IMR-90 (cell line): Measurements from ENCODE around the gene GLMP. TPM values are rescaled to one million over a fixed set of nuclear protein-coding genes. Genes with fewer than 3 reads are reported as not detected.

ENCODE experiments used
- ATAC-seq: fragments of 200-7000 bp; cut with Tn5 transposase; 2 replicates; pipeline ENCODE4 v1.9.1; 2020; ENCODE audit warnings: low read depth, mild to moderate bottlenecking, moderate library complexity
- BruUV-seq: library from RNA; stranded (reverse); fragments of 400-500 nt; replicated peaks from 2 replicates; lab custom pipeline; 2021; lab: Mats Ljungman, UMichigan
- CTCF ChIA-PET: fragments of 300-600 bp; formaldehyde crosslinking; extraction: SDS; loops from one replicate; lab custom pipeline; 2021; ENCODE audit warnings: antibody characterized with exemption; lab: Yijun Ruan, JAX
- POLR2A ChIA-PET: fragments of 300-600 bp; sonication (Branson Sonifier 250); formaldehyde crosslinking; loops from one replicate; lab custom pipeline; 2022; ENCODE audit warnings: antibody characterized with exemption; ENCODE audit not compliant: unreplicated experiment; lab: Charles Lee
- DNase-seq: peaks from one replicate; pipeline ENCODE4 v3.0.0; 2013
- H2AFZ ChIP-seq: replicated peaks from 2 replicates; pipeline ENCODE3; 2013; ENCODE audit warnings: low read length, mild to moderate bottlenecking; ENCODE audit not compliant: poor library complexity
- H2AK5ac ChIP-seq: 2 replicates; pipeline ENCODE4 v1.6.1; 2013; ENCODE audit warnings: low read depth, low read length, inconsistent platforms
- H2AK9ac ChIP-seq: replicated peaks from 2 replicates; pipeline ENCODE3; 2013; ENCODE audit warnings: mild to moderate bottlenecking, low read depth, low read length, moderate library complexity; ENCODE audit not compliant: poor library complexity
- H2BK120ac ChIP-seq: 2 replicates; pipeline ENCODE4 v1.6.1; 2013; ENCODE audit warnings: low read depth, low read length, inconsistent platforms
- H2BK15ac ChIP-seq: 3 replicates; pipeline ENCODE4 v1.6.1; 2013; ENCODE audit warnings: low read depth, low read length, inconsistent platforms
- H2BK20ac ChIP-seq: 2 replicates; pipeline ENCODE4 v1.6.1; 2013; ENCODE audit warnings: low read depth, mild to moderate bottlenecking, inconsistent platforms, low read length, moderate library complexity
- H2BK5ac ChIP-seq: 2 replicates; pipeline ENCODE4 v1.6.1; 2013; ENCODE audit warnings: mild to moderate bottlenecking, low read depth, low read length, inconsistent platforms; ENCODE audit not compliant: poor library complexity, severe bottlenecking
- H3K14ac ChIP-seq: replicated peaks from 2 replicates; pipeline ENCODE4 v1.6.1; 2013; ENCODE audit warnings: low read depth, low read length, inconsistent platforms
- H3K18ac ChIP-seq: 2 replicates; pipeline ENCODE4 v1.6.1; 2013; ENCODE audit warnings: low read depth, low read length, control low read depth
- H3K23ac ChIP-seq: 2 replicates; pipeline ENCODE4 v1.6.1; 2013; ENCODE audit warnings: low read depth, low read length, inconsistent platforms
- H3K27ac ChIP-seq: 2 replicates; pipeline ENCODE4 v1.5.1; 2013; ENCODE audit warnings: mild to moderate bottlenecking, control low read depth, low read length; ENCODE audit not compliant: insufficient read depth
- H3K27me3 ChIP-seq: 2 replicates; pipeline ENCODE4 v1.6.1; 2013; ENCODE audit warnings: low read length; ENCODE audit not compliant: control insufficient read depth, insufficient read depth
- H3K36me3 ChIP-seq: 2 replicates; pipeline ENCODE4 v1.6.1; 2013; ENCODE audit warnings: low read length, mixed read lengths; ENCODE audit not compliant: control insufficient read depth, insufficient read depth
- H3K4ac ChIP-seq: 2 replicates; pipeline ENCODE4 v1.6.1; 2013; ENCODE audit warnings: low read depth, low read length, inconsistent platforms
- H3K4me1 ChIP-seq: 2 replicates; pipeline ENCODE4 v1.6.1; 2013; ENCODE audit warnings: low read length, mixed read lengths; ENCODE audit not compliant: control insufficient read depth, insufficient read depth
- H3K4me2 ChIP-seq: 2 replicates; pipeline ENCODE4 v1.6.1; 2013; ENCODE audit warnings: low read depth, mild to moderate bottlenecking, control low read depth, low read length, moderate library complexity
- H3K4me3 ChIP-seq: 2 replicates; pipeline ENCODE4 v1.5.1; 2013; ENCODE audit warnings: low read depth, mild to moderate bottlenecking, control low read depth, low read length, moderate library complexity; ENCODE audit not compliant: insufficient read depth
- H3K56ac ChIP-seq: 2 replicates; pipeline ENCODE4 v1.6.1; 2013; ENCODE audit warnings: low read length, inconsistent platforms; ENCODE audit not compliant: insufficient read depth; ENCODE audit errors: extremely low read depth
- H3K79me1 ChIP-seq, 2 experiments: 2 replicates each; pipeline ENCODE4 v1.6.1; 2013; ENCODE audit warnings: low read length in 2 of 2, inconsistent platforms in 1 of 2, low read depth in 1 of 2
- H3K9ac ChIP-seq: 2 replicates; pipeline ENCODE4 v1.6.1; 2013; ENCODE audit warnings: low read depth, low read length, control low read depth
- H3K9me1 ChIP-seq: 2 replicates; pipeline ENCODE4 v1.6.1; 2013; ENCODE audit warnings: low read length, inconsistent platforms; ENCODE audit not compliant: insufficient read depth
- H3K9me3 ChIP-seq: 2 replicates; pipeline ENCODE4 v1.6.1; 2013; ENCODE audit warnings: low read length; ENCODE audit not compliant: control insufficient read depth, insufficient read depth
- H4K20me1 ChIP-seq: 2 replicates; pipeline ENCODE4 v1.6.1; 2013; ENCODE audit warnings: low read length, inconsistent platforms; ENCODE audit not compliant: insufficient read depth
- H4K5ac ChIP-seq: 2 replicates; pipeline ENCODE4 v1.6.1; 2013; ENCODE audit warnings: mild to moderate bottlenecking, low read depth, low read length, control low read depth
- H4K8ac ChIP-seq, 2 experiments: 2 replicates each; pipeline ENCODE4 v1.6.1; 2013; ENCODE audit warnings: low read depth in 2 of 2, low read length in 2 of 2, control low read depth in 1 of 2, inconsistent platforms in 1 of 2
- H4K91ac ChIP-seq: 2 replicates; pipeline ENCODE4 v1.6.1; 2013; ENCODE audit warnings: low read depth, low read length, inconsistent platforms; ENCODE audit not compliant: insufficient read depth
- BHLHE40 ChIP-seq: fragments of 150-350 bp; IDR thresholded peaks from 2 replicates; pipeline ENCODE4 v1.6.1; 2016; ENCODE audit warnings: mild to moderate bottlenecking, low read depth, low read length
- CHD1 ChIP-seq: IDR thresholded peaks from 2 replicates; pipeline ENCODE4 v1.6.1; 2012; ENCODE audit warnings: low read depth, low read length, improper control_type of control experiment
- ELK1 ChIP-seq: fragments of 150-350 bp; IDR thresholded peaks from 2 replicates; pipeline ENCODE4 v1.6.1; 2016; ENCODE audit warnings: low read depth, mild to moderate bottlenecking, low read length, moderate library complexity, borderline replicate concordance
- MAFK ChIP-seq: IDR thresholded peaks from 2 replicates; pipeline ENCODE4 v1.6.1; 2012; ENCODE audit warnings: low read depth, low read length, improper control_type of control experiment
- MAZ ChIP-seq: IDR thresholded peaks from 2 replicates; pipeline ENCODE4 v1.6.1; 2012; ENCODE audit warnings: low read depth, mild to moderate bottlenecking, low read length, improper control_type of control experiment, moderate library complexity, borderline replicate concordance
- RCOR1 ChIP-seq: IDR thresholded peaks from 2 replicates; pipeline ENCODE4 v1.6.1; 2012; ENCODE audit warnings: mild to moderate bottlenecking, low read length, improper control_type of control experiment; ENCODE audit not compliant: insufficient replicate concordance
- SMC3 ChIP-seq: fragments of 150-350 bp; IDR thresholded peaks from 2 replicates; pipeline ENCODE4 v1.6.1; 2016; ENCODE audit warnings: low read depth, mild to moderate bottlenecking, antibody characterized with exemption, low read length, moderate library complexity
- WGBS, 2 experiments: methylation state at CpG; one replicate each; pipeline versions ENCODE4 v1.1.5 to v1.1.7; 2013; ENCODE audit warnings: missing lambda C conversion rate in 2 of 2; ENCODE audit not compliant: insufficient read length in 1 of 2; ENCODE audit errors: extremely low coverage in 2 of 2; 5-methylcytosine and 5-hydroxymethylcytosine counted together
- dilution Hi-C: fragments of 300-500 bp; cut with HindIII; formaldehyde crosslinking; loops from one replicate; pipeline ENCODE4 v1.14.3; 2018; ENCODE audit warnings: low sequenced_read_pairs; ENCODE audit not compliant: unreplicated experiment
- in situ Hi-C: fragments of 300-500 bp; cut with MboI; formaldehyde crosslinking; loops from 3 replicates; pipeline ENCODE4 v1.14.3; 2019; ENCODE audit warnings: low sequenced_read_pairs, inconsistent platforms, mixed read lengths
- intact Hi-C: fragments of 100-400 bp; cut with micrococcal nuclease; formaldehyde crosslinking; loops from 2 replicates; pipeline ENCODE4 v1.10.0; 2022
- polyA plus RNA-seq, 3 experiments: library from polyadenylated mRNA; depleted of rRNA; stranded (reverse); fragments of >200 nt; gene quantifications; 2 replicates each; pipeline ENCODE4 v1.2.3, GENCODE V29; 2012; ENCODE audit warnings: low replicate concordance in 1 of 3
- total RNA-seq: library from RNA; depleted of rRNA; stranded (reverse); fragments of >200 nt; gene quantifications from 2 replicates; pipeline ENCODE4 v1.2.3, GENCODE V29; 2012

GLMP gene
- total and polyA plus RNA-seq, 2 of the 4 experiments (the other 2 are of a cell fraction), result 32.6 to 43.1 TPM

- H3K18ac ChIP-seq, result no peak overlapping the region
- H2AK5ac ChIP-seq, result no peak overlapping the region
- no peak overlapping the region for H2BK120ac ChIP-seq
- peaks cover 14 to 31% of the 10 kb centered on the region in 2 experiments for H3K79me1 ChIP-seq
- WGBS, 2 experiments, result 100% methylated on average over 2 of the region's 8 CpGs; no CpG with 5 or more reads in 1 of the 2 experiments
- dilution Hi-C loops, result no loop called here
- H3K23ac ChIP-seq, result no peak overlapping the region
- peaks cover 9% of the 10 kb centered on the region; the same call in 1 of the 2 replicates for H3K9me1 ChIP-seq
- no peak overlapping the region for H3K4me2 ChIP-seq
- no peak overlapping the region for H4K8ac ChIP-seq
- no peak overlapping the region for H2AK9ac ChIP-seq
- no peak overlapping the region for H2BK15ac ChIP-seq
- ChIA-PET POLR2A (no interaction called here), CTCF (no interaction called here)
- H2AFZ ChIP-seq, result no peak overlapping the region
- H3K27me3 ChIP-seq, result no peaks in the 10 kb centered on the region
- H4K91ac ChIP-seq, result no peak overlapping the region
- no peak overlapping the region for H2BK5ac ChIP-seq
- no peak overlapping the region for H3K9ac ChIP-seq
- peaks cover 21% of the 10 kb centered on the region for H4K20me1 ChIP-seq
- no peak overlapping the region for H3K27ac ChIP-seq
- DNase-seq, result no peak
- no peak overlapping the region for H4K5ac ChIP-seq
- in situ Hi-C loops, result no loop called here
- H3K4me1 ChIP-seq, result peaks cover 9% of the 10 kb centered on the region
- TF ChIP-seq RCOR1 (no peak), SMC3 (no peak), CHD1 (no peak), MAZ (no peak), ELK1 (no peak), MAFK (no peak), BHLHE40 (no peak)
- H3K36me3 ChIP-seq, result peaks cover 67% of the 10 kb centered on the region
- ATAC-seq, result no peak
- intact Hi-C loops, result no loop called here
- H2BK20ac ChIP-seq, result no peak overlapping the region
- no peak overlapping the region for H3K56ac ChIP-seq
- H3K9me3 ChIP-seq, result no peaks in the 10 kb centered on the region
- H3K14ac ChIP-seq, result no peak overlapping the region
- no peak overlapping the region for H3K4ac ChIP-seq
- H3K4me3 ChIP-seq, result no peak overlapping the region
- no TSS peak for BruUV-seq
Observed at GRCh38 chr1:156258859-156259258, 36.6 kb downstream of the GLMP start.
